Cardiac fibroblast (primary cell): ENCODE results near the gene KRT32.

Experiments used
- DNase-seq, 2 donors: peaks; one replicate each; pipeline versions ENCODE4 v3.0.0 to v3.0.0-alpha.2; 2010; ENCODE audit warnings: low read depth in 2 of 2
- H3K4me3 ChIP-seq, 2 donors: replicated peaks in 1 of 2; 1 replicate in 1 of 2; 2 replicates in 1 of 2; pipeline ENCODE4 v1.5.1; 2011; ENCODE audit warnings: low read depth in 2 of 2, low read length in 2 of 2, mild to moderate bottlenecking in 2 of 2, moderate library complexity in 1 of 2
- TF ChIP-seq, protein P1 (sequence below): IDR thresholded peaks from one replicate; pipeline ENCODE4 v1.5.1; 2011; ENCODE audit warnings: low read depth, mild to moderate bottlenecking, low read length, inconsistent platforms

Gene KRT32

DNA sequence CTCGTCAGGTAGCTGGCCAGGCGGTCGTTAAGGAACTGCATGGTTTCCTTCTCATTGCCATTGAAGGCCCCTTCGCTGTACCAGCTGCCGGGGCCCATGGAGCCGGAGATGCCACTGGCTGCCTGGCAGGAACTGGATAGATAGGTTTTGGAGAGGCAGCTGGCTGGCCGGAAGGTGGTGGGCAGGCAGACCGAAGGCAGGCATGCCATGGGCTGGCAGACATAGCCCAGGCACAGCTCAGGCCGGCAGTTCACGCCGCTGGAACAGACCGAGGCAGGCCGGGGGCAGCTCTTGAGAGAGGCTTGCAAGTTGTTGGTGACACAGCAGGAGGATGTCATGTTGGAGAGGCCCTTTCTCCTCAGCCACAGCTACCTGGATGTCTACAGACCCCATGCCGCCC lies at the start of gene KRT32:
TSS of gene KRT32 (minus strand) at position 399 of the 400 bp plus-strand sequence. CDS start at position 338, 61 bp downstream.
- no peak for DNase-seq
- H3K4me3 ChIP-seq: no peak within 1 kb of the TSS
- TF ChIP-seq, protein P1, sequence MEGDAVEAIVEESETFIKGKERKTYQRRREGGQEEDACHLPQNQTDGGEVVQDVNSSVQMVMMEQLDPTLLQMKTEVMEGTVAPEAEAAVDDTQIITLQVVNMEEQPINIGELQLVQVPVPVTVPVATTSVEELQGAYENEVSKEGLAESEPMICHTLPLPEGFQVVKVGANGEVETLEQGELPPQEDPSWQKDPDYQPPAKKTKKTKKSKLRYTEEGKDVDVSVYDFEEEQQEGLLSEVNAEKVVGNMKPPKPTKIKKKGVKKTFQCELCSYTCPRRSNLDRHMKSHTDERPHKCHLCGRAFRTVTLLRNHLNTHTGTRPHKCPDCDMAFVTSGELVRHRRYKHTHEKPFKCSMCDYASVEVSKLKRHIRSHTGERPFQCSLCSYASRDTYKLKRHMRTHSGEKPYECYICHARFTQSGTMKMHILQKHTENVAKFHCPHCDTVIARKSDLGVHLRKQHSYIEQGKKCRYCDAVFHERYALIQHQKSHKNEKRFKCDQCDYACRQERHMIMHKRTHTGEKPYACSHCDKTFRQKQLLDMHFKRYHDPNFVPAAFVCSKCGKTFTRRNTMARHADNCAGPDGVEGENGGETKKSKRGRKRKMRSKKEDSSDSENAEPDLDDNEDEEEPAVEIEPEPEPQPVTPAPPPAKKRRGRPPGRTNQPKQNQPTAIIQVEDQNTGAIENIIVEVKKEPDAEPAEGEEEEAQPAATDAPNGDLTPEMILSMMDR: no peak

GRCh38 chr17:41516830-41517283 lies 49.7 kb upstream of the KRT32 start:
- H3K4me3 ChIP-seq: no peak overlapping the region
- DNase-seq: no peak
- TF ChIP-seq, protein P1: no peak

DNA sequence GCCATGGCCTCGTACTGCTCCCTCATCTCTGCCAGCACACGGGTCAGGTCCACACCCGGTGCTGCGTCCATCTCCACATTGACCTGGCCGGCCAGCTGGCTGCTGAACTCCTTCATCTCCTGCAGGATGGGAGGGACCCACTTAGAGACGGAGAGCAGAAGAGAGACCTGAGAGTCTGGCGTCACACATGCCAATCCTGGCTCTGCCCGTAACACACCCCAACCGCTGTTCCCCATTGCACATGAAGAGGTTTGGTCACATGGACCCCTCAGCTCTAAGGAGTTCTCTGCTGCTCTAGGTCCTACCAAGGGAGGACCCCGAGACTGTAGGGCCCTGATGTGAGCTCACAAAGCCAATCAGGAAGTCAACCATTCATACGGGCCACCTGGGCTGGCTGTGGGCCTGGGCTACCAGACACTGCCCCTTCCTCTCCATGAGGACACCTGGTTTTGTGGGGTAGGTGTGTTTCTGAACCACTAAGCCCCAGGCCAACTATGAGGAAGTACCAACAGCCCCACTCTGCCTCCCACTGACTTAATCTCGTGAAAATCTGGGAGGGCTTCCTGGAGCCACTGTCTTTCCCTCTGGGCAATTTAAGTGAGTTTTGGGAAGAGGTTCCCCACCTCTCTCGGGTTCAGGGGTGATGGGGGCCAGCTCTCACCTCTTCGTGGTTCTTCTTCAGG lies 49.1 kb upstream of the KRT32 start:
- no peak for DNase-seq
- no peak overlapping the region for H3K4me3 ChIP-seq
- TF ChIP-seq, protein P1: no peak

DNA sequence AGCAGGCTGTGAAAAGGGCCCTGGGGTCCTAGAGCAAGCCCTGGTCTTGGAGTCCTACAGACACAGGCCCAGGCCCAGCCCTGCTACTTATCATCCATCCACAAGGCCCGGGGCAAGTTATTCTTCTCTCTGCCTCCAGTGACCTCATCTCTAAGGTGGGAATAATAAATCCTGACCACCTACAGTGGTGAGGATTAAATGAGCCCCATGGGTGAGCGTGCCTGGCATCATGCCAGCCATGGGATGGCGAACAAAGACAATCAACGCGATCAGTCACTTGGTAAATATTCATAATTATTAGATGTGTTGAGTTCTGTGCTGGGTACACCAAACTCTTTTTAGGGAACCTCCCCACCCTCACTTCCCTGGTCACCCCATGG lies 46.0 kb upstream of the KRT32 start:
- H3K4me3 ChIP-seq: no peak overlapping the region
- TF ChIP-seq, protein P1: no peak
- DNase-seq: no peak

GRCh38 chr17:41512546-41513167 lies 45.5 kb upstream of the KRT32 start:
- DNase-seq: no peak
- H3K4me3 ChIP-seq: no peak overlapping the region
- TF ChIP-seq, protein P1: no peak

- no peak for DNase-seq
- no peak overlapping the region for H3K4me3 ChIP-seq
- TF ChIP-seq, protein P1: no peak
Observed at GRCh38 chr17:41511716-41512115, 44.5 kb upstream of the KRT32 start.
